GM18511 (cell line): ENCODE data around the gene TNRC18.
"Not testable (repeated sequence)": the region's sequence is repeated elsewhere in the genome, so short reads cannot be mapped to it uniquely, and the experiment has no call there.

Experiments
- ATAC-seq: cut with Tn5 transposase; IDR thresholded peaks from one replicate; pipeline ENCODE4 v1.9.1; 2021; ENCODE audit warnings: mild to moderate bottlenecking, moderate library complexity; ENCODE audit not compliant: unreplicated experiment

The TNRC18 gene

DNA sequence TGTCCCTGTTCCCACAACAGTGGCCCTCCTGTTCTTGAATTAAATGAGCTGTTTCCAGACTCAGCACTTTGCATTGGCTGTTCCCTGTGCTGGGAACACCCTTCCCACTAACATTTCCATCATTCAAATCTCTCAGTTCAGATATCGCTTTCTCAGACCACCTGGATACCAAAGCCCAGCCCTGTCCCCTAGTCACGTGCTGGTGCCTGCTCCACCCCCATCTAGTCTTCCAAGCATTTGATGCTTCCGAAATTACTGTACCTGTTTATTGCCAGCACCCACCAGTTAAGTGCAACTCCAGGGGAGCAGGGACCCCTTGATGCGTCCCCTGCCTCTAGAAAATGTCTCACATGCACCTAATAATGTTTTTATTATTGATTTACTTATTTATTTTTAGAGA lies 143.9 kb downstream of the TNRC18 start:
- ATAC-seq, result no peak

DNA sequence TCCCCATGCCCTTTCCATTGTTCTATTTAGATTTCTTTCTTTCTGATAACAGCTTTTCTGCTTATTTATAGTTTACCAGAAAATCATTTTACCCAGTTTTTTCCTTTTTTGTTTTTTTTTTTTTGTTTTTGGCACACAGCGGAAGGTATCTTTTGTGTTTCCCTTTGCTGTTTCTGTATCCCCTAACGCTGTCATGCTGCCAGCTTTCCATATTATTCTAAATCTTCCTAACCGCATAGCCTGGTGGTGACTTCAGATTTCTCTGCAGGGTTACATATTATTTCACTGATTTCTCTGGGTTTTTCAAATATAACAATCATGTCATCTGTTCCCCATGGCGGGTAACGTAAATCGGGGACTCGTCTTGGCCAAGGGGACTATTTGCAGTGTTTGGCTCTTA lies 144.9 kb downstream of the TNRC18 start:
- no peak for ATAC-seq

DNA sequence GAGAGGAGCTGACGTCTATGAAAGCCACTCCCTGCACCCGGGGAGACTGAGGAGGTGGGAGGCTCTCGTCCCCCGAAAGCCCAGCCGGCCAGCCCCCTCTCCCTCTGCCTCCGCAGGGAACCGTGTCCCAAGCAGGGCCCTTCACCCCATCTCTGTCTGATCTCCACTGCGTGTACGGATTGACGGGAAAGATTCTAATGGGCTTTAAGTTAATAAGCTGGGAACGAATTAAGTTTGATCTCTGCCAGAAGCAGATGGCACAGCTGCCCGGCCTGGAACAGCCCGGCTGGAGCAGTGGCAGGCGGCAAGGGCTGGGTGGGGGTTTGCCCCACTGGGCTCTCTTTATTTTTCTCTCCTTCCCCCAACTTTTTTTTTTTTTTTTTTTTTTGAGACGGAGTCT lies 147.0 kb downstream of the TNRC18 start:
- ATAC-seq, result no peak

GRCh38 chr7:5276123-5276522 lies 147.5 kb downstream of the TNRC18 start:
- not testable (repeated sequence) for ATAC-seq

GRCh38 chr7:5275510-5275909 lies 148.1 kb downstream of the TNRC18 start:
- not testable (repeated sequence) for ATAC-seq

DNA sequence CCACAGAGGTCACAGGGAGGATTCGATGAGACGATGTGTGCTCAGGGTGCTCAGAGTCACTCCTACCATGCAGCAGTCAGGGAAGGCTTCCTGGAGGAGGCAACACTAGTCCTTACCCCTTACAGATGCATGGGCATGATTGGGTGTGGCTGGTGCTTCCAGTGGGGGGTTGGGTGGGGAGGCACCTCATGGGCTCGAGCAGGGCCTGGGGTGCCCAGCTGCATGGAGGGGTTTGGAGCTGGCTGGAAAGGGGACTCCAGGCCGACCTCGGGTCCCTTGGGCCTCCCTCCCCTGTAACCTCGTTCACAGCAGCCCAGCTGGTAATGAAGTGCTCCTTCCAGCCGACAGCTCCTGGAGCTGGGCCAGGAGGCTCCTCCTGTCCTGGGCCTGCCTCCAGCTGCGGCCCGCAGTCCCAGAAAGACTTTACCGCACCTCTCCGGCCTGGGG lies 148.6 kb downstream of the TNRC18 start:
- ATAC-seq, result not testable (repeated sequence)

GRCh38 chr7:5274441-5274840 lies 149.2 kb downstream of the TNRC18 start:
- ATAC-seq, result no peak

DNA sequence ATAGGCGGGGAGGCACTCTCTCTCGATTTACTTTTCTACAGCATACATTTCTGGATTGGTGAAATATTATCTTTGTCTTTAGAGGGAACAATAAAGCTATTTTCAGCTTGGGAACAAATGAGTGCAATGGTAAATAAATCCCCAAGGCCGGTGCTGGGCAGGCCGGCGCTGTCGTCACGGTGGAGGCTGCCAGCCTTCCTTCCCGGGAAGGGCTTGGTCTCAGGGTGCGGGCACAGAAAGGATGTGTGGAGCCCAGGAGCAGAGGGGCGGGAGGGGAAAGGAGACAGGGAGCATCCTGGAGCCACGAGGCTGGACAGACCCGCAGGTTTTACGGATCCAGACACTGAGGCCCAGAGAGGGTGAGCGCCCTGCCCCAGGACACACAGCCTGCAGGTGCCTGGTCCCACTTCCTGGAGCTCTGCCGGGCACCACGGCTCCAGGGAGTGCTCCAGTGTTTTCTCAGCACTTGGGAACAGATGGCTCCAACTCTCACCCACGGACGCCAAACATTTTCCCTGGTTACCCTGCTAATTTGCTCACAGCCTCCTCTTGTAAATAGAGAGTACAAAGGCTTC lies 149.7 kb downstream of the TNRC18 start:
- ATAC-seq, result not testable (repeated sequence)

DNA sequence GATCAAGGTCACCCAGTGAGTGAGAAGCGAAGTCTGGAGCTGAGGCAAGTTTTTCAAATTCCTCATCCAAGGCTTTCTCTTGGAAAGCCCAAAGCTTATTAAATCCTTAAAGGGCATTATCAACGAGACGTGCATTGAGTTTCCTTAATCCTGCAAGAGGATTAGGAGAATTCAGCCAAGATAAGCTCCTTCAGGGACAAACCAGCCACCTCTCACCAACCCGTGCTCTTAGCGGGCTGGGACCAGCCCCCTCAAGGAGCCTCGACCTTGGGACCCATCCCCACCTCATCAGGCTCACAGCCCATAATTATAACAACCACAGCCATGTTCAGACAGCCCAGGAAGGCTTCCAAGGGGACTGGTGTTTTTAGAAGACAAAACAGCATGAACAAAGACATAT lies 152.8 kb downstream of the TNRC18 start:
- no peak for ATAC-seq

DNA sequence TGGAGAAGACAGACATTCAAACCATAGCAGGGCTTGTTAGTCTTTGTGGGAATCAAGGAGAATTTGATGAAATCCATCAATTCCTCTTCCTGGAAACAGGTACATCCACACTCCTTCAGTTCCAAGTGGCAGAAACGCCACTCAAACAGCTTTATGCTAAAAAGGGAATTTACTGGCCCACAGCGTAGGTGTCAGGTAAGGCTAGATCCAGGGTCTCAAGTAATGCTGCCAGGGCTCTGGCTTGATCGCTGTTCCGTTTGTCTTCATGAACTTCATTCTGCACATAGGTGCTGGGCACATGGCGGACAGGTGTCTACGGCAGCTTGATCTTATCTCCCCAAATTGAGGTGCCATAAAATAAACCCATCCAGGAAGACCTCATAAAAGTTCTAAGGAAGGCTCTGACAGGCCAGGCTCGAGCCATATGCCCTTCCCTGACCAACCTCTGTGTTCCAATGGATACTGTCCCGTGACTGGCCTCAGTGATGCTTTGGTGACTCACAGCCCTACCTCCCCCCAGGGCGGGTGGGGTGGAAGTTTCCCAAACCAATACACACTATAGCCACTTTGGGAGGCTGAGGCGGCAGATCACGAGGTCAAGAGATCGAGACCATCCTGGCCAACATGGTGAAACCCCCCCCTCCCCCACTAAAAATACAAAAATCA lies 153.5 kb downstream of the TNRC18 start:
- ATAC-seq, result not testable (repeated sequence)

GRCh38 chr7:5267829-5268228 lies 155.8 kb downstream of the TNRC18 start:
- ATAC-seq, result not testable (repeated sequence)

DNA sequence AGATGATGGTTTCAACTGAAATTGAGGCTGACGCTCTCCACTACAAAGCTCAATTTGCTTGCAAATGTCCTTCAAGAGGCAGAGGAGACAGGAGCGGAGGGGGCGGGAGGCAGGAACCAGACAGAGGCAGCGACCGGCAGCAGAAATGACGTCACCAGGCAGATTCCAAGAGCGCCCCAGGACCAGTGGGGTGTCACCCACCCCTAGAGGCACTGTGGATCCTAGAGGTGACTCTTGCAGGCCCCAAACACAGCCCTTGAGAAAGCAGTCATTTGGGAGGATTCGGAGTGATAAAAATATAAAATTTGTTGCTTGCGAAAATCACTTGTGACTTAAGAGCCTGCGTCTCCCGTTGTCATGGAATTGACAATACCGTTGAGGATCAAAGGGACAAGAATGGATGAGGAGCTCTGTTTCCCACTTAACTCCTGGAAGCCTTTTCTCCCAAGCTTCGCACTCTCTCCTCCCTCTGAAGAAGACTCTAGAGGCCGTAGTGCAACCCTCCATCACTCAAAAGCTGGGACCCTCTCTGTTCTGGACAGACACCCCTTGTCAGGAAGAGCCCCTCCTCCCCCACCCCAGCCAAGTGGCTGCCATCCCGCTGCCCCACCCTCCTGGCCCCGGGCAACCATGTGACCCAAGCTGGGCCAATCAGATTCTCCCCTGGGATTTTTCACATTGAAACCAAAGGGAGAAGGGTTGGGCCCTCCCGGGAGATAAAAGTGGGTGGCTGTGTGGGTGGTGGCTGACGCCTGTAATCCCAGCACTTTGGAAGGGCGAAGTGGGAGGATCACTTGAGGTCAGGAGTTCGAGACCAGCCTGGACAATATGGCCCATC lies 157.2 kb downstream of the TNRC18 start:
- no peak for ATAC-seq

DNA sequence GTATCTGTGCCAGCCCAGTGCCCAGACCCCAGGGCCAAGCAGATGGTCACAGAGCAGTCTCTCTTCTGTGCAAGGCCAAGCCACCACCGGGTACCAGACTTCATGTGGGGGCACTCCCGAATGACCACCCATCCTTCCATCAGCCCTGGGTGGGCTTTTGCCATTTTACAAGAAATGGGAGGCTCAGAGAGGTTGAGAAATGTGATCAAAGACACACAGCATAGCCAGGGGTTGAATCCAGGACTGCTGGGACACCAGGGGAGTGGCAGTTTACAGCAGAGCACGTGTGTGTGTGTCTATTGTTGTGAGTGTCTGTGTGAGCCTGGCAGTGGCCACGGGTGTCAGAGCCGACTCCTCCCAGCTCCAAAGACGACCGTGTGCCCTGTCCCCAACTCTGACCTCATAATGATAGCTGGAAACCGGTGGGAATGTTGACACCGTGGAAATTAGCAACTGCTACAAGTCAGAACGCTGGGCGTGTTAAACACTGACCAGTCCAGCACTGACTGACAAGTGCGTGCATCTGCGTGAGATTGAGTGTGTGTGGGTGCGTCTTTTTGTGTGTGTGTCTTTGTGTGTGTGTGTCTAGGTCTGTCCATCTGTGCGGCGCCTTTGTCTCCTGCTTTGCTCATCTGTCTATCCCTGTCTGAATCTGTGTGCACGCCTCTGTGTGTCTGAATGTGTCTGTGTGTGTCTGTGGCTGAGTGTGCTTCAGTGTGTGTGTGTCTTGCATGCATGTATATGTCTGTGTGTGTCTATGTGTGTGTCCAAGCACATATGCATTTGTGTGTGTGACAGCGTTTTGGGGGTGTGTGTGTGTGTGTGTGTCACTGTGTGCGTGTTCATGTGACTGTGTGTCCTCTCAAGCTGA lies 158.1 kb downstream of the TNRC18 start:
- no peak for ATAC-seq

- not testable (repeated sequence) for ATAC-seq
Observed at GRCh38 chr7:5263066-5263465, 160.6 kb downstream of the TNRC18 start.

GRCh38 chr7:5260530-5261068 lies 163.0 kb downstream of the TNRC18 start:
- ATAC-seq, result not testable (repeated sequence)
